GM19240 (cell line): ENCODE data around the gene TSPAN2.
"Not testable (repeated sequence)": the region's sequence is repeated elsewhere in the genome, so short reads cannot be mapped to it uniquely, and the experiment has no call there.

Experiments
- DNase-seq: peaks from one replicate; pipeline ENCODE4 v3.0.0; 2011; ENCODE audit warnings: low spot score; ENCODE audit not compliant: insufficient read length

TSPAN2 gene

DNA sequence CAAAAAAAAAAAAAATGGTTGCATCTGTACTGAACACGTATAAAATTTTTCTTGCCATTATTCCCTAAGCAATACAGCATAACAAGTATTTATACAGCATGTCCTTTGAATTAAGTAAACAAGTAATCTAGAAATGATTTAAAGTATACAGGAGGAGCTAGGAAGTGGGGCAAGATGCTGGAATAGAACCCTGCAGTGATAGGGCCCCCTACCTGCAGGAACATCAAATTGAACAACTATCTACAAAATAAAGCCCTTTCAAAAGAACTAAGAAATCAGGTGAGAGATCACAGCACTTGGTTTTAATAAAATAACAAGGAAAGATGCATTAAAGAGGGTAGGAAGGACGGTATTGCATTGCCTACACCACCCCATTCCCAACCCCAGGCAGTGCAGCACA, 48.8 kb downstream of the TSPAN2 start:
- DNase-seq: no peak

GRCh38 chr1:115036814-115037507, 52.3 kb downstream of the TSPAN2 start:
- DNase-seq: no peak

- no peak for DNase-seq
Measured at GRCh38 chr1:115035652-115036051, 53.7 kb downstream of the TSPAN2 start.

DNA sequence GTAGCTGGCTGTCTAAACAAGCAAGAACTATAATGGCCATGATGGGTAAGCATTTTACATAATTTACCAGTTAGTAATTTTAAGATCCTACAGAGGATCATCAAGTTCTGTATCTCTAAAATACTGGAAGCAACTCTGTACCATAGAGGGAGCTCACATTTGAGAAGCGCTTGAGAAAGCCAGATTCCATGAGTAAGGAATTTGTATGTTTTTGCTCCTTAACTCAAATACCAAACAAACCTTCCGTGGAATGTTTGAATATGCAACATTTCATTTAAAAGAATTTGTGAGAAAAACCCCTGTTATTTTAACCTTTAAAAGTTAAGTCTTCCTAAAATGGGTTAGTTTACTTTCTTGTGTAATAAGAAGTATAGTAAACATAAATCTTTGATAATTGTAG, 57.7 kb downstream of the TSPAN2 start:
- DNase-seq: no peak

- no peak for DNase-seq
Measured at GRCh38 chr1:115029526-115029925, 59.8 kb downstream of the TSPAN2 start, which contains the start of gene TSHB. TSHB (plus strand) TSS chr1:115029826; CDS start chr1:115033363, 3,537 bp downstream.

- DNase-seq: no peak
Measured at GRCh38 chr1:115023593-115023992, 65.7 kb downstream of the TSPAN2 start.

- no peak for DNase-seq
Measured at GRCh38 chr1:115021145-115021544, 68.2 kb downstream of the TSPAN2 start.

DNA sequence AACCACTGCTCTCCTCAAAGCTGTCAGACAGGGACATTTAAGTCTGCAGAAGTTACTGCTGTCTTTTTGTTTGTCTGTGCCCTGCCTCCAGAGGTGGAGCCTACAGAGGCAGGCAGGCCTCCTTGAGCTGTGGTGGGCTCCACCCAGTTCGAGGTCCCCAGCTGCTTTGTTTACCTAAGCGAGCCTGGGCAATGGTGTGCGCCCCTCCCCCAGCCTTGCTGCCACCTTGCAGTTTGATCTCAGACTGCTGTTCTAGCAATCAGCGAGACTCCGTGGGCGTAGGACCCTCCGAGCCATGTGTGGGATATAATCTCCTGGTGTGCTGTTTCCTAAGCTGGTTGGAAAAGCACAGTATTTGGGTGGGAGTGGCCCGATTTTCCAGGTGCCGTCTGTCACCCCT, 69.8 kb downstream of the TSPAN2 start:
- DNase-seq: not testable (repeated sequence)

DNA sequence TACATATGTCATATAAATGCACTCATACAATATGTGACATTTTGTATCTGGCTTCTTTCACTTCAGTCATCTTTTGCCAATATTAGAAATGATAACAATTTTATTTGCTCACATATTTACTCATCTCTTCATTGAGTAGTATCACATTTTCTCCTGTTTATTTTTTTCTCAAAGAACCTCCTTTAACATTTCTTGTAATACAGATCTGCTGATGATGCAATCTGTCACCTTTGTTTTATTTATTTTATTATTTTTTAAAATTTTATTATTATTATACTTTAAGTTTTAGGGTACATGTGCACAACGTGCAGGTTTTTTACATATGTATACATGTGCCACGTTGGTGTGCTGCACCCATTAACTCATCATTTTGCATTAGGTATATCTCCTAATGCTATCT, 75.5 kb downstream of the TSPAN2 start:
- DNase-seq: no peak

DNA sequence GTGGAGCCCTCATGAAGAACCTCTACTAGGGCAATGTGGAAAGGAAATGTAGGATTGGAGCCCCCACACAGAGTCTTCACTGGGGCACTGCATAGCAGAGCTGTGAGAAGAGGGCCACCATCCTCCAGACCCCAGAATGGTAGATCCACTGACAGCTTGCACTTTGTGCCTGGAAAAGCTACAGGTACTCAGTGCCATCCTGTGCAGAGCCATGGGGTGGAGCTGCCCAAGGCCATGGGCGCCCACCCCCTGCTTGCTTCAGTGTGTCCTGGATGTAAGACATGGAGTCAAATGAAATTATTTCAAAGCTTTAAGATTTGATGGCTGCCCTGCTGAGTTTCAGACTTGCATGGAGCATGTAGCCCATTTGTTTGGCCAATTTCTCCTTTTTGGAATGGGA, 76.9 kb downstream of the TSPAN2 start:
- no peak for DNase-seq

DNA sequence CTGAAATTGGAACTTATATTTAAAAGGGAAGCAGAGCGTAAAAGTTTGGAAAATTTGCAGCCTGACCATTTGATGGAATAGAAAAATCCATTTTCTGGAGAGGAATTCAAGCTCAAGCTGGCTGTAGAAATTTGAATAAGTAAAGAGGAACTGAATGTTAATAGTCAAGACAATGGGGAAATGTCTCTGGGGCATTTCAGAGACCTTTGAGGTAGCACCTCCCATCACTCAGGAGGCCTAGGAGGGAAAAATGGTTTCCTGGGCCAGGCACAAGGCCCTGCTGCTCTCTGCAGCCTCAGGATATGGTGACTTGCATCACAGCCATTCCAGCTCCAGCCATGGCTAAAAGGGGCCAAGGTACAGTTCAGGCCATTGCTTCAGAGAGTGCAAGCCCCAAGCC, 77.3 kb downstream of the TSPAN2 start:
- no peak for DNase-seq

GRCh38 chr1:115006191-115006590, 83.1 kb downstream of the TSPAN2 start:
- DNase-seq: no peak
